ENCODE data around the gene CSF1R. TPM values are rescaled to one million over a fixed set of nuclear protein-coding genes. Genes with fewer than 3 reads are reported as not detected.
"Not testable (repeated sequence)": the region's sequence is repeated elsewhere in the genome, so short reads cannot be mapped to it uniquely, and the experiment has no call there.

CSF1R gene
- polyA plus RNA-seq, 3 donors = 2.9 to 17.0 (median 13.7) TPM

DNA sequence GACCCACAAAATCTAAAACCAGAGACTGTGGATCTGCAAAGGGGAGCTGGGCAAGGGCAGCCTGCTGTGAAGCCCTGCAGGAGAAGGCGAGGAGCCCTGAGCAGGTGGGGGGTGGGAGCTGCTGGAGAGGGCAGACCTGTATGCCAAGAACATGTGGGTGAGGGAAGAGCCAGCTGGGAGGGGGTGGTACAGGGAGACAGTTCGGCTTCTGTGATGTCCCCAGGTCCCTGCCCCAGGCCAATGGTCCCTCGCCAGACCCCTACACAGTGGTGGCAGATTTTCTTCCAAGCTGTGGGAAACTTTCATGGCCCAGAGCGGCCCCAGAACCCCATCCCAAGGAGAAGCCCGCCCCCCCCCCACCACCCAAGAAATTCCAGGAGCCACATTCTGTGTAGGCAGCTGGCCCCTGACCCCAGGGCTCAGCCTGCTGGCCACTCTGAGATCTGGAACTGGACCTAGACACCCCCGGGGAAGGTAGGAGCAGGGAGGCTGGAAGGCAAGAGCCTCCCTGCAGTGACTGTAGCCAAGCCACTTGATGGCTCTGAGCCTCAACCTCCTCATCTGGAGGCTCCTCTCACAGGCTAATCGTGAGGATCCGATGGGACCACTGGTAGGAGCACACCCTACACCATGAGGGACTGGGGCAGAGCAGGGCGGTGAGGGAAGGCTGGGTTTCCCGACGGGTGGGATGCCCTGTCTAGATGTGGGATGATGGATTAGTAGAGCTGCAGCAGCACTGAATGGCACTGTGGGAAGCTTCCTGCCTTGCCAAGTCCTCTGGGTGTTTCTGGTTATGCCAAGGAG, 22.6 kb upstream of the CSF1R start:
- H3K27ac ChIP-seq (ENCODE audit: low read depth, low read length) = no peak overlapping the region
- 85 to 93% (median 88%) methylated on average over 11 of the region's 11 CpGs for WGBS, 3 donors

DNA sequence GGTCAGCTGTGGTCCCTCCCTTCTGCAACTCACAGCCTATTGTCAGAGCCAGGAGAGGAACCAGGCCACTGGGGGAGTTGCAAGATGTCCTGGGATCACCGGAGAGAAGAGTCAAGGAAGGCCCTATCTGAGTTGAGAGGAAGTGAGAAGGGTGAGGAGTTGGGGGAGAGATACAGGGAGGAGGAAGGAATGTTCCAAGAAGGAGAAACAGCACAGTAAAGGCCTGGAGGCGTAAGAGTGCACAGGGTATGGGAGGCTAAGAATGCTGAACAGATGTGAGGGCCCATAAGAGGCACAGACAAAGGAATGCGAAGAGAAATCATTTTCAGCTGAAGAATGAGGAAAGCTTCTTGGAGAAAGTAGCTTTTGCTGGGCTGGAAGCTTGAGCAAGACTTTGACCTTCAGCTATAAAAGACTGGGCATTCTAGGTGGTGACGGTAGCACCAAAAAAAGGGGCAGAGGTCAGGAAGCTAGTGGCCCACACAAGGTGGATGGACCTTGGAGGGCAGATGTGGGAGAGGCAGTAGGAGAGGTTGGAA, 21.6 kb upstream of the CSF1R start:
- 66 to 86% (median 70%) methylated on average over 4 of the region's 4 CpGs for WGBS, 3 donors

DNA sequence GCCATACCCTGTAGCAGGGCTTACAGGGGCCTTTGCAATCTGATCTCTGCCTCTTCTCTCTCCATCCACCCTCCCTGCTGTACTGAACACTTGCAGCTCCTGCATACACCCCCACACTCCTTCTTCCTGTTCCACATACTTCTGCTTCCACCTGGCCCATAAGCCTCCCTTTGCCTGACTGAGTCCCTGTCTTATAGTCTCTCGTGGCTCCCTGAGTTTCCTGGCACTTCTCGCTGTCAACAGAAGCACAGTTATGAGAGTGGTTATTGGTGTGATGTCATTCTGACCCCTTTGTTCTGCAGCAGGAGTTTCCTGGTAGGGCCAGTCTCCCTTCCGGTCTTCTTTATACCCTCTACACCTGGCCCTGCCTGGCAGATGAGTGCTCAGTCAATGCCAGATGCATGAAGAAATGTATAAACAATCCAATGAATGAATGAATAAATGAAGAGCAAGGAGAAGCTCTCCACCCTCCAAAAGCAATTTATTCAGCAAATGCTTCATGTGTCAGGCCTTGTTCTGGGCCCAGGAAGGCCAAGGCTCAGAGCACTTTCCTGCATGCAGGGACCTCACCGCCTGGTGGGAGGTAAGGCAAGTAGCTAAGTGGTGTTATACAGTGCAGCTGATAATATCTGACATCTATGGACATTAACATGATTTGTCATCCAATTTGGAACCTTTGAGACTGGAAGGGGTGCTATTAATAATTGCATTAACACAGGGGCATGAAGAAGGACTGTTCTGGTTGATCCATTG, 20.5 kb upstream of the CSF1R start:
- no peak overlapping the region for H3K27ac ChIP-seq (ENCODE audit: low read depth, low read length)
- WGBS, 3 donors = 70 to 82% (median 72%) methylated on average over 4 of the region's 4 CpGs

More for the DNA sequence above, 21.6 kb upstream of the CSF1R start:
- no peak overlapping the region for H3K27ac ChIP-seq (ENCODE audit: low read depth, low read length)

GRCh38 chr5:150105928-150106615, 19.7 kb upstream of the CSF1R start:
- no peak overlapping the region for H3K27ac ChIP-seq (ENCODE audit: low read depth, low read length)
- WGBS, 3 donors = 83 to 85% (median 85%) methylated on average over 7 of the region's 7 CpGs

DNA sequence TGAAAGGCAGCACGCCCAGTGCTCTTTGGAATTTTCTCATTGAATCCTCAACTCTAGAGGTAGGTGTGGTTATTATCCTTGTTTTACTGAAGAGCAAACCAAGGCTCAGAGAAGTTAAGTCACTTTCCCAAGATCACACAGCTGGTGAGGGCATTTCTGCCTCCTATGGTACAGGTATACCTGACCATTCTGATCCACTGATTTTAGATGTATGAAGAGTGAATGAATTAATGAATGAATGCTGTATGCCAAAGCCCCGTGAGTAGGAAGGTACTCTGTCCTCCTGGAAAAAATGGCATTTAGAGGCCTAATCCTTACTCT, 18.2 kb upstream of the CSF1R start:
- 87 to 93% (median 92%) methylated on average over 2 of the region's 2 CpGs for WGBS, 3 donors
- no peak overlapping the region for H3K27ac ChIP-seq (ENCODE audit: low read depth, low read length)

GRCh38 chr5:150103678-150104549, 17.6 kb upstream of the CSF1R start:
- H3K27ac ChIP-seq (ENCODE audit: low read depth, low read length) = no peak overlapping the region
- WGBS, 3 donors = 78 to 93% (median 78%) methylated on average over 5 of the region's 5 CpGs

GRCh38 chr5:150101023-150101422, 14.7 kb upstream of the CSF1R start:
- no peak overlapping the region for H3K27ac ChIP-seq (ENCODE audit: low read depth, low read length)
- WGBS, 3 donors = 80 to 92% (median 83%) methylated on average over 6 of the region's 6 CpGs

GRCh38 chr5:150097152-150097551, 10.8 kb upstream of the CSF1R start:
- H3K27ac ChIP-seq (ENCODE audit: low read depth, low read length) = no peak overlapping the region

- no peak overlapping the region for H3K27ac ChIP-seq (ENCODE audit: low read depth, low read length)
- WGBS, 3 donors = 75 to 82% (median 81%) methylated on average over 3 of the region's 3 CpGs
Measured at GRCh38 chr5:150092159-150092787, 5.9 kb upstream of the CSF1R start.

DNA sequence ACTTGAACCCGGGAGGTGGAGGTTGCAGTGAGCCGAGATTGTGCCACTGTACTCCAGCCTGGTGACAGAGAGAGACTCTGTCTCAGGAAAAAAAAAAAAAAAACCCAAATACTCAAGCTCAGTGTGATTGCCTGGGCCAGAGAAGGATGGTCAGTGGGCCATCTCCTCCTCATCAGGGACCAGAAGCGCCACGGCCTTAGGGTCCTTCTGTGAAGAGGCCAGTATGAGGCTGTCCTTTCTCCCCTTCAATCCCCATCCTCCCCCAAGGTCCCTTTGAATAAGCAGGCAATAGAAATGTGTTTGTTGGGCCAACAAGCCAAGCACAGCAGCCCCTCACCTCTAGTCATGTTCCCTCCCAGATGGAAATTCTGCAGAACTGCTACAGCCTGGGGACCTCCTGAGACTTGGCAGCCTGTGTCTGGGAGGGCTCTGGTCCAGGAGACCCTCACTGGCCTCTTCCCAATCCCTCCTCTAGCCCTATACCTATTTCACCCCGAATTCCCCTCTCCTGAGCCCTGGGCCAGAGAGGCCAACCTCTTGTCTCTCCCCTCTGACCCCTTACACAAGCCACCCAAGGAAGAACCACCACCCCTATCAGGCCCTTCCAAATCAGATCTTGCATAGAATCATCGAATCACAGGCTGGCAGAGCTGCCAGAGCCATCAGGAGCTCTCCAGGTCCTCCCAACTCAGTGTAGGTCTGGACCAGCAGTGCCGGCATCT, 1.0 kb downstream of the CSF1R start:
- WGBS, 3 donors = 86 to 90% (median 90%) methylated on average over 7 of the region's 7 CpGs
- no peak overlapping the region for H3K27ac ChIP-seq (ENCODE audit: low read depth, low read length)

GRCh38 chr5:150084754-150085153, 1.6 kb downstream of the CSF1R start:
- 84 to 86% (median 84%) methylated on average over 6 of the region's 6 CpGs for WGBS, 3 donors
- not testable (repeated sequence) for H3K27ac ChIP-seq (ENCODE audit: low read depth, low read length)

DNA sequence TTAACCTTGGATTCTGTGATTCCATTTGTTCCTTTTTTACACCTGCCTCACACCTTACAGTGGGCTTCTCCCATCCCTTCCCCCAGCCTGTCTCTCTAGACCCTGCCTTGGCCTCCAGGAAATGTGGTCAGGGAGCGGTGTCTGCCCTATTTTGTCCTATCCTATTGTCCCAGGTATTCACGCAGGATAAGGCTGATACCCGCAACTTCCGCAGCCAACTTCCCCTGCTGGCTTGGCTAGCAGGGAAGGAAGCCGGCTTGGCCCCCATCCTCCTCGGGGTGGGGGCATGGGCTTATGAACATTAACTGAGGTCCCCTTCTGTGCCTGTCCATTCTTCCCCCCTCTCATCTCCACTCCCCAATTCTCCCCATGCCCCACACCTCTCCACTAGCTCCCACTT, 3.5 kb downstream of the CSF1R start:
- WGBS, 3 donors = 35 to 77% (median 60%) methylated on average over 6 of the region's 6 CpGs
- H3K27ac ChIP-seq (ENCODE audit: low read depth, low read length) = no peak overlapping the region

- H3K27ac ChIP-seq (ENCODE audit: low read depth, low read length) = no peak overlapping the region
- WGBS, 3 donors = 24 to 42% (median 29%) methylated on average over 3 of the region's 3 CpGs
Measured at GRCh38 chr5:150082374-150082773, 4.0 kb downstream of the CSF1R start.

DNA sequence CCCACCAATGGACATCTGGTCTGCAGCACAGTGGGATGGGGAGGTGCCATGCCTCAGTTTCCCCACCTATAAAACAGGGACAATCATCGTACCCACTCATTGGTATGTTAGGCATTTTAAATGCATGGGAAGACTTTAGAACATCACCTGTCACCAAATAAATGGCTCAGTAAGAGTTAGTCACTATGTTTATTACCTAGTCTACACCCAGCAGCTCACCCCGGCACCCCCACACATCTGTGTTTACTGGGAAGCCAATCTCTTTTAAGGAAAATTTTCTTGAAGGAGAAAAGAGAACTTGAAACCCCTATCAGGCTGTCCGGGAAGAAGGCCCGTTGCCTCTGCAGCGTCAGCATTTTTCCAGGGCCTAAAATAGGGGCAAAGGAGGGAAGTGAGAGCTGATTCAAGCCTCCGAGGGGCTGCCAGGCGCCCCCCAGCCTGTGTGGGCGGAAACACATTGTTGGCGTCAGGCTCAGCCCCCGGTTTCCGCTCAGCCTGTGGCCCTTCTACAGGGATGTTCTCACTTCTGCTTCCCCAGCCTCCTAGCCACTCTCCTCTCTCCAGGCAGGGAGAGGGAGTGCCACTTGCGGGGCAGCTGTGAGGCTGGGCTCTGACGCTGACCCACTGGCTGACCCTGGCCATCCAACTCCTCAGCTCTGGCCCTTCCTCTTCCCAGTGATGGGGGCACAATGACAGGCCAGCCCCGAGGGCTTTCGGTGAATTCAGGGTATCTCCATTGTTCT, 4.6 kb downstream of the CSF1R start:
- 10 to 40% (median 17%) methylated on average over 15 of the region's 15 CpGs for WGBS, 3 donors
- H3K27ac ChIP-seq (ENCODE audit: low read depth, low read length) = no peak overlapping the region

DNA sequence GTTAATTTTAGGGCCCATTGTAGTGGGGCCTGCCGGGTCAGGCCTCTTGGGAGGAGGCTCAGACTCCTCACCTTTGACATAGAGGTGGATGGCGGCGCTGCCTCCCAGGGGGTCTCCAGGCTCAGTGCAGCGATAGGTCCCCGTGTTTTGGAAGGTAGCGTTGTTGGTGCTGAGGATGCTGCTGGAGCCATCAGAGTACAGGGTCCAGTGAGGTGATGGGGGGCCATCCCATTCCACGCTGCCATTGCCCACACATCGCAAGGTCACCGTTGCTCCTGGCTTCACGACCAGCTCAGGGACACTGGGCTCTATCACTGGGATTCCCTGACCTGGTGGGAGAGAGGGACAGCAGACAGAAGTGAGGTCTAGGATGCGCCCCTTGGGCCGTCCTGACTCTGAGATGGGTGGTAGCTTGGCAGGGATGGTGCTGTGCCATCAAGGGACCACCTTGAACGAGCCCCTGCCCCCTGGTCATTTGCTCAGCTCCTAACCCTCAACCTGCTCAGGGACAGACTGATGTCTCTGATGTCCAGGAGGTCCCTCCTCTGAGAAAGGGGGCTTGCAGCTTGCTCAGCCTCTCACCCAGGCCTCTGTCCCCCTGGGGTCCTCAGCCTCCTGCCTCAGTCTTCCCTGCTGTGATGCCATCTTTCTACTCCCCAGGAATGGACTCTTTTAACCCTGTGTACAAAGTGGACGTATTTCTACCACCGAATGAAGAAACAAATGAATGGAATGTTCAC, 5.5 kb downstream of the CSF1R start:
- H3K27ac ChIP-seq (ENCODE audit: low read depth, low read length) = no peak overlapping the region
- 83 to 88% (median 84%) methylated on average over 15 of the region's 15 CpGs for WGBS, 3 donors

DNA sequence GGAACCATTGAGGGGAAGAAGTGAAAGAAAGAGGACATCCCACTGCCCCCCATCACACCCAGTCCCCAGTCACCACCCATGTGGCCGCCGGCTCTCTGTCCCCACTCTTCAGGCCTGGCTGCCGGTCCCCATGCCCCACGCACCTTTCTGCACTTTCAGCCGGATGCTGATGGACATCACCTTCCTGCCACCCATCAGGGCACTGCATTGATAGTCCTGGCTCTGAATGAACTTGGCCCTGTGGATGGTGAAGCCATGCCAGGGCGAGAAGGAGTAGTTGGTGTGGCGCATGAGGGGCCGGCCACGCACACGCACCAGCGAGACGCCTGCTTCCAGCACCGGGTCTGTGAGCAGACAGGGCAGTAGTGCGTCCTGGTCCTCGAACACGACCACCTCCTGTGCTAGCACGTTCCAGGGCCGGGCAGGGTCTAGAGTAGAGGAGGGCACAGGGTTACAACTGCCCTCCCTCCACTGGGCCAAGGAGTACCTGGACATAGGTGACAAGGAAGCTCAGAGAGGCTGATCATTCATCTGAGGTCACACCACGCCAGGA, 6.4 kb downstream of the CSF1R start:
- 94 to 98% (median 97%) methylated on average over 19 of the region's 19 CpGs for WGBS, 3 donors
- no peak overlapping the region for H3K27ac ChIP-seq (ENCODE audit: low read depth, low read length)

All from adipose tissue (tissue), 3 donors.